GM08714 (cell line): ENCODE results near the gene MED7.

ENCODE experiments used
- H3K4me3 ChIP-seq: fragments of 200-500 bp; sonication (Bioruptor generic); 2 replicates; pipeline ENCODE4 v1.5.1; 2014; ENCODE audit warnings: mild to moderate bottlenecking, low read length, inconsistent platforms
- ZNF274 ChIP-seq: IDR thresholded peaks from 2 replicates; pipeline ENCODE4 v1.6.1; 2012; ENCODE audit warnings: mild to moderate bottlenecking, low read depth, low read length

MED7 gene

DNA sequence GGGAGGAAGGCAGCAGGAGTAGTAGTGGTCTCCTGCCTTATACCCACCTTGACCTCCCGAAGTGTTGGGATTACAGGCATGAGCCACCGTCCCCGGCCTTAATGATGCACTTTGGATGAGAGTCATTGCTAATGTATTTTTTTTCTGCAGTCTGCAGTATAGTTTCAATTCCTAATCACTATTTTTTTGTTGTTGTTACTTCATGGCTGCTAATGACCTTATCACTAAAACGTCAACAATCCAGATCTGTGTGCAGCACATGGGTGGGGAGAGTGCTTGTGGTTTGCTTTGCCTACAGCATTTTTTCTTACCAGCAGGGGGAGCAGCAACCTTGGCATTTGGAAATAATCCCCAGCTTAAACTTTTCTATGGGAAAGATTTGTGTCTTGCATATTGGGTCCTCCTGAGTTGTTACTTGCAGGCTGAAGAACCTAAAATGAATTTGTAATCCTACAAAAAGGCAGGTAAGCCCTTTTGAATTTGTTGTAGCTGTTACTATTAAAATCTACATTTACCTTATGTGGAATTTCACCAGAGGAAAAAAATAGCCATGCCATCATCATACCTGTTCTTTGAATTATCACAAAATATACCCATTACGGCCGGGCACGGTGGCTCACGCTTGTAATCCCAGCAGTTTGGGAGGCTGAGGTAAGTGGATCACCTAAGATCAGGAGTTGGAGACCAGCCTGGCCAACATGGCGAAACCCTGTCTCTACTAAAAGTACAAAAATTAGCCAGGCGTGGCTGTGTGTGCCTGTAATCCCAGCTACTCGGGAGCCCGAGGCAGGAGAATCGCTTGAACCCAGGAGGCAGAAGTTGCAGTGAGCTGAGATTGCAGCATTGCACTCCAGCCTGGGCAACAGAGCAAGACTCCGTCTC, 6.3 kb upstream of the MED7 start:
- no peak for TF ChIP-seq ZNF274
- H3K4me3 ChIP-seq, result no peak overlapping the region

DNA sequence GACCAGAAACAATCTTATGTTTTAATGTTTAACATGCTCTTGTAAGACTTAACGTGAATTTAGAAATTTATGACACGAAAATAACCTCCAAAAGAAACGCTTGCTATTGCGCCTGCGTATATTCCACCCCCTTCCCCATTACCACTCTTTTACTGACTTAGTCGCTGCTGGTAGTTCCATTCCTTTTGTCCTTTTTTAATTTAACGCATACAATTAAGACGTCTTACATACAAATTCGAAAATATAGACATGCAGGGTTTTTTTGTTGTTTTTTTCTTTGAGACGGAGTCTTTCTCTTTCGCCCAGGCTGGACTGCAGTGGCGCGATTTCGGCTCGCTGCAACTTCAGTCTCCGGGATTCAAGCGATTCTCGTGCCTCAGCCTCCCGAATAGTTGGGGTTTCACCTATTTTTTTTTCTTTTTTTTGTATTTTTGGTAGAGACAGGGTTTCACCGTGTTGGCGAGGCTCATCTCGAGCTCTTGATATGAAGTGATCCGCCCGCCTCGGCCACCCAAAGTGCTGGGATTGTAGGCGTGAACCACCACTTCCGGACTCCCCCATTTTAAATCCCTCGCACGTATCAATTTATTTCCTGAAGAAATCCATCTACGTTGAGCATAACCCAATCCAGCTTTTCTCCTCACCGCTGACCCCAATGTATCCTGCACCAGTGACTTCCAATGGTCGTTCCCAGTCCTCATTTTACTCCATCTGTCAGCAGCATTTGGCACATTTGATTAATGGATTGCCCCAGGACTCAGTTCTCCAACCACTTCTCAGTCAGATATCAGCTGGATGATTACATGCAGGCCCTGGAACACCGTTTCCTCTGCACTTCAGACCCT, 684 bp upstream of the MED7 start:
- peak overlapping the region; percentile 84 for H3K4me3 ChIP-seq
- no peak for TF ChIP-seq ZNF274

DNA sequence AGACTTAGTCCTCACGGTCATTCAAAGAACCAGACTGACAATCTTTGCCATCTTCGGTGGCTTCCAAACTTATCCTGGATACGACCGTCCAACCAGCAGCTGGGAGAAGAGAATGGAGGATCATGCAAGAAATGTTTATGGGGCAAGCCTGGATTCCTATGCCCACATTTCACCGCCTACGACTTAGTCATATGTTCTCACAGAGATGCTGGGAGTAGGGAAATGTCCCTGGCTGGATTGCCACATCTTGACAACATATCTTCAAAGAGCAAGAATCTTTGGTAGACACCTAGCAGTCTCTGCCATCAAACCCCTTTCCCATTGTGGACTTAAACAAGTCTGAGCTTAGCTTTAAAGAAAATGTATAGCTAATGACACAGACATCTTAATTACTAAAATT, 5.0 kb downstream of the MED7 start:
- H3K4me3 ChIP-seq, result no peak overlapping the region
- no peak for TF ChIP-seq ZNF274

DNA sequence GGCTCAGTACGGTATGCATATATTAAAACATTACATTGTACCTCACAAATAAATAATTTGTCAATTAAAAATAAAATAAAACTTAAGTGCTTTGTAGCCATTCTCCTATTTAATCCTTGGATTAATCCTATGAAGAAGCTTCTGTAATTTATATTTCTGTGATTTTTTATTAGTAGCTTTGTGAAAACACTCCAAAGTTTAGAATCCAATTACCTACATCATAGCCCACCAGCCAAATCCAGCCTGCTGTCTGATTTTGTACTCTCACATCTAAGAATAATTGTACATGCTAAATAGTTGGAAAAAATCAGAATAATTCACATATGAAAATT, 10.4 kb downstream of the MED7 start:
- H3K4me3 ChIP-seq, result no peak overlapping the region
- TF ChIP-seq ZNF274, result no peak

DNA sequence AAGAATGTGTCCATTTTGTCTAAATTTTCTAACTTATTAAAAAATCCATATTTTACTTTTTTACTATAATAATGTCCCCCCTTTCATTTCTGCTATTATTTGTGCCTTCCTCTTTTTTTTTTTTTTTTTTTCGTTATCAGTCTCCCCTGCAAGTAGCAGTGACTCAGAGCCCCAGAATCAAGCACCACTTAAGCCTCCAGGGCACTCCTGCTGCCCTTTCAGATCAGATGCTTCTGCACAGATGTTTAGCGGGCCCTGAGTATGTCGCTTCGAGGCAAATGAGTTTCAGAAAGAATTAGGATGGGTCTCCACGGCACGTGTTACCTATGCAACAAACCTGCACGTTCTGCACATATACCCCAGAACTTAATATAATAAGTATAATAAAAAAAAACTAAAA, 11.7 kb downstream of the MED7 start:
- H3K4me3 ChIP-seq, result no peak overlapping the region
- TF ChIP-seq ZNF274, result no peak

DNA sequence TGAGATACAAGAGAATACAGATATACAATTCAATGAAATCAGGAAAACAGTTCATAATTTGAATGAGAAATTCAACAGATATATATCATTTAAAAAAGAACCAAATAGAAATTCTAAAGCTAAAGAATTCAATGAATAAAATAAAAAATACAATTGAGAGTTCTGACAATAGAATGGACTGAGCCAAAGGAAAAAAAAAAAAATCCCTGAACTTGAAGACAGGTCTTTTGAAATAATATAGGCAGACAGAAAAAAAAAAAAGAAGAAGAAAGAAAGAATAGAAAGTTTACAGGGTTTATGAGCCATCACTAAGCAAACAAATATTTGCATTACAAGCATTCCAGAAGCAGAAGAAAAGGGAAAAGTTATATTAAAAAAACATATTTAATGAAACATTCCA, 21.0 kb downstream of the MED7 start:
- TF ChIP-seq ZNF274, result no peak
- H3K4me3 ChIP-seq, result no peak overlapping the region

DNA sequence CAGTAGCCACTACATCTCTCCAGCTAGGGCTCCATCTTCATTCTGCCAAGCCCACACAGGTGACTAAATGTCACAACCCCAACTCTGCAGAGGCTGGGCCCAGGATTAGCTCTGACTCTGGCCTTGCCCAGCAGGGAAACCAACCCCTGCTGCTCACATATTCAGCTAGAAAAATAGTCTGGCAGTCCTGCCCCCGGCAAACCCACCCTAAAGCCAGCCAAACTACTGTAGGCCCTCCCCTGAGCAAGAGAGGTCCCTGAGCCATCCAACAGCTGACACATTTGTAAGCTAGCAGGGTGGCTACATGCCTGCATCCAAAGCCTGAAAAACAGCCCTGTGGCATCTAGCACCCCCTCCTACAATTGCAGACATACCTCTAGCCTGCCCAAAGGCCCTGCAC, 22.6 kb downstream of the MED7 start:
- H3K4me3 ChIP-seq, result no peak overlapping the region
- TF ChIP-seq ZNF274, result no peak

DNA sequence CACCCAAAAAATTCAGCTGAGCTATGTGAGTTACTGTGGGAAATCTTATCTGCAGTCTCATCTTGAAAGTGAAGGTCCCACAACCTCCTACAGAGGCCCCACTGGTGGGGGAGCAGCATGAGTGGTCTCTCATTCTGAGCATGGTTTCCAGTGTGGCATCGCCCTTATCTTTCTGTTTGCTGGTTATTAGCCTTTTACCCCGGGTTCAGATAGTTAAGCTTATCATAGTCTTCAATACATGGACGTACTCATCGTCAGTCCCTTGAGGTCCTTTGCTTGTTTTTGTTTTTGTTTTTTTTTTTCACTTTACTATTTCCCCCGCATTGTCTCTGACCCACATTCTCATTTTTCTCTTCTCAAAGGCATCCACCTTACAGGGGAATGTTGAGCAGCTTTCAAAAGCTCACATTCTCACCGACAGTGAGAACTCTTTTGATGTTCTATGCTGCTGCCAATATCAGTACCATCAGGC, 26.1 kb downstream of the MED7 start:
- no peak overlapping the region for H3K4me3 ChIP-seq
- no peak for TF ChIP-seq ZNF274

DNA sequence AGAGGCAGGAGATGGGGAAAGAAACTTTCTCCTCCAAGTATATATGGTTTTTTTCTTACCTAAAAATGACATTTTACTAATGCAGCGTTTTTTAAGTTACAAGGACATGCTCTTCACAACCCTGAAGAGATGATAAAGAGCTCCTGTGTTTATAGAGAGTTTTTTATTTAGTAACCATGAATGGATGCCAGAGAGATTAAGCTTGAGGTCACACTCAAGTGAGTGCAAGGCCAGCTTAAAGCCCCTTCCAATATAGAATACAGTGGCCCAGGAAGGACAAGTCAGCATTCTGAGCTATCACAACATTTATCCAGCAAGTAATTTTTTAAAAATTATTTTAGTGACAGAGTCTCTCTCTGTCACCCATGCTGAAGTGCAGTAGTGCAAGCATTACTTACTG, 27.2 kb downstream of the MED7 start:
- no peak overlapping the region for H3K4me3 ChIP-seq
- TF ChIP-seq ZNF274, result no peak

DNA sequence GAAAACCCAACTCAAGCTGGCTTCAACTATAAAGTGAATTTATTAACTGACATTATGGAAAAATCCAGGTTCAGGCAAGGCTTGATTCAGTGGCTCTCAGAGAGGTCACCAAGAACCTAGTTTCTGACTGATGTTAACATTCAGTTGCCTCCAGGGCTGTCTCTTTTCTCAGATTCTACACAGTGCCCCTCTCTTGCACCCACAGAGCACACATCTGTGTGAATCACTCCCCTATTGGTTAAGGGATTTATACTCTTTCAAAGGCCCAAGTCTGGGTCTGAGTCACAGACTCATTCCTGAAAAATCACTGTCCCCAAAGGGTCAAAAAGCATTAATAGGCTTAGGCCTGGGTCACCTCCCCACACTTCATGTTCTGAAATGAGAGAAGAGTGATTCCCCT, 27.7 kb downstream of the MED7 start:
- H3K4me3 ChIP-seq, result no peak overlapping the region
- TF ChIP-seq ZNF274, result no peak

DNA sequence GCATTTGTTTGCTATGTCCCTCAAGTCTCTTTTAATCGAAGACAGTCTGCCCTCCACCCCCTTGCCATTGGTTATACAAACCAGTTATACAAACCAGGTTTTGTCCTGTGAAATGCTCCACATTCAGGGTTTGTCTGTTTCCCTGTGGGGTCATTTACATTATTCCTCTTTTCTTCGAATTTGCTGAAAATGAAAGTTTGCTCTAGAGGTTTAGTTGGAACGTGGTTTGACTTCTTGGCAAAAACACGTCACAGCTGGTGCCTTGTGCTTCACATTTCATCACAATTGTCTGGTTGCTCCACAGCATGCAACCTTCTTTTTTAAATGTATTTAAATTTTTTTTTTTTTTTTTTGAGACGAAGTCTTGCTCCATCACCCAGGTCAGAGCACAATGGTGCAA, 29.7 kb downstream of the MED7 start:
- H3K4me3 ChIP-seq, result no peak overlapping the region
- TF ChIP-seq ZNF274, result no peak

DNA sequence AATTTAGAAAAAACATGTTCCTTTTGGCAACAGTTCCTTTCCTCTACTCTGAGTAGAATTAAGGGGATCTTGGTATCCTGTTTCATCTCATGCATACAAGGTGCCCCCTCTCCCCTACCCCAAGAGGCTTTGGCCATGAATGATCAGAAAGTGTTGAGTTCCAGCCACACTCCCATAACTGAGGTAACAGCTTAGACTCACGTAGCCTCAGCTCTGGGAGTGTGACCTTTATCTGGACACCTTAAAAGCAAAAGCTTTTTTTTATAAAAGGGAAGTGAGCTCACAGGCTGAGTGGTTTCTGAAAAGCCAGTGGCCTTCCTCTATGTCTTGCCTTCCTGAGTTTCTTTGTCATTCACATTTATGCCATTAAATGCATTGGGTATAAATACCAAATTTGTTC, 32.9 kb downstream of the MED7 start:
- no peak overlapping the region; the same call in 1 of the 2 replicates for H3K4me3 ChIP-seq
- TF ChIP-seq ZNF274, result no peak

DNA sequence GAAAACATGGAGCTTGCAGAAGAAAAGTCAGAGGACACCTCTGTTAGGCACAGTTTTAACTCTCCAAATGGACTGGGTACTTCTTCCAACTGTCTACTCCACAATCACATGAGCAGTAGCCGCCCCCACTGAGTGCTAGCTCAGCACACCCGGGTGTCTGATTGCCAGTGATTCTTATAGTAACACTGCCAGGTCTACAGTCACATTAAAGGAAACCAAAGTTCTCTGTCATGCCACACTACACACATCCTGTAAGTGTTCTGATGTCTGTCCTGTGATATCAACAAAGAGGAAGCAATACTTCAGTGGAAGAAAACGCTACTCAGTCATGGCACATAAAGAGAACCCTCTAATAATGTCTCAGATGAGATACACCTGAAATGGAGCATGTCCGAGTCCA, 33.7 kb downstream of the MED7 start, which contains the start of gene HAVCR2:
HAVCR2 (minus strand) TSS at position 69 of the 400 bp plus-strand sequence; CDS start at position 8, 61 bp downstream.
- H3K4me3 ChIP-seq, result peak within 1 kb of the TSS; percentile 44; the same call in 1 of the 2 replicates
- no peak for TF ChIP-seq ZNF274

DNA sequence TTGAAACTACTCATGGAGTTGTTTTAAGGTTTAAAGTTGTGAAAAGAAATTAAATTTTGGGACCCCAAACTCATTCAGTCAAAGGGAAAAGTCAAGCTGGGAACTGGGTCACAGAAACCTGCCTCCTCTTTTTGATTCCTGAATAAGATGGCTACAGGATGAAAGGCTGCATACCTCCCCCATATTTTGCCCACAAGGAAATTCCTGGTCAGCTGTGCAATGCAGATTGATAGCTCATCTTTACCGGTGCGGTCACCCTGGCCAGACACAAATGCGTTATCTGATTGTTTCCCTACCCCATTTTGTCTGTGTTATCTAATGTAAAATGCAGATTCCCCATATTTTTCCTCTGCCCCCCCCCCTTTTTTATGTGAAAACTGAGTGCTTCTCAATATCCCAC, 35.2 kb downstream of the MED7 start:
- no peak for TF ChIP-seq ZNF274
- H3K4me3 ChIP-seq, result no peak overlapping the region

DNA sequence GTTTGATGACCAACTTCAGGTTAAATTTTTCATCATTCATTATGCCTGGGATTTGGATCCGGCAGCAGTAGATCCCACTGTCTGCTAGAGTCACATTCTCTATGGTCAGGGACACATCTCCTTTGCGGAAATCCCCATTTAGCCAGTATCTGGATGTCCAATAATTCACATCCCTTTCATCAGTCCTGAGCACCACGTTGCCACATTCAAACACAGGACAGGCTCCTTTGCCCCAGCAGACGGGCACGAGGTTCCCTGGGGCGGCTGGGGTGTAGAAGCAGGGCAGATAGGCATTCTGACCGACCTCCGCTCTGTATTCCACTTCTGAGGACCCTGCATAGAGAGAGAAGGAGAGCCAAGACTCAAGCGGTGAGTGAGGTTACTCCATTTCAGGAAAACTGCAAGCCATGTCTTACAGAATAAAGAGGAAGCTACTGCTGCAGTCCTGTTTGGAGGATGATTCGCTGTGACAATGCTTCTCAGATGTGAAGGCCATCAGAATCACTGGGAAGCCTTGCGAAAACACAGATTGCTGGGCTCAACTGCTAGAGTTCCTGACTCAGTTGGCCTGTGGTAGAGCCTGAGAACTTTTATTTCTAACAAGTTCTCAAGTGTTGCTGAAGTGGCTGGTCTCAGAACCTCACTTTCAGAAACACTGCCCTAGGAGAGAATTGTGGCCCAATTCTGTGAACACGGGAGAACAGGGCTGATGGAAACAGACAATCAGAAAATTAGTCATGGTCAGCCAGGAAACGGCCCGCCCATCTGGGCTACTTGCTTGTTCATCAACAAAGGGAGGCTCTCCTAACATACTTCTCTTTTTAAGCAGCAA, 35.8 kb downstream of the MED7 start:
- no peak for TF ChIP-seq ZNF274
- H3K4me3 ChIP-seq, result no peak overlapping the region
